Sigmoid colon (tissue), 7 donors: ENCODE results near the gene ARHGAP10. TPM values are rescaled to one million over a fixed set of nuclear protein-coding genes. Genes with fewer than 3 reads are reported as not detected.

Source experiments
- DNase-seq: peaks from one replicate; pipeline ENCODE4 v3.0.0-alpha.2; 2019
- H3K27ac ChIP-seq, 4 donors: fragments of 200-600 bp; sonication (generic); one replicate each; pipeline ENCODE4 v1.5.1; 2016 to 2019; ENCODE audit warnings: mild to moderate bottlenecking in 1 of 4
- H3K27me3 ChIP-seq, 3 donors: fragments of 200-600 bp; sonication (generic); one replicate each; pipeline ENCODE4 v1.5.1; 2019; ENCODE audit warnings: mild to moderate bottlenecking in 1 of 3
- H3K36me3 ChIP-seq, 4 donors: fragments of 200-600 bp; sonication (generic); one replicate each; pipeline ENCODE4 v1.5.1; 2016 to 2019
- H3K4me1 ChIP-seq, 4 donors: fragments of 200-600 bp; sonication (generic); one replicate each; pipeline ENCODE4 v1.5.1; 2017 to 2019
- H3K4me3 ChIP-seq, 4 donors: fragments of 200-600 bp; sonication (generic); one replicate each; pipeline ENCODE4 v1.5.1; 2017 to 2019; ENCODE audit warnings: mild to moderate bottlenecking in 2 of 4, moderate library complexity in 1 of 4
- H3K9me3 ChIP-seq, 4 donors: fragments of 200-600 bp in 3 of 4; sonication (generic) in 3 of 4; one replicate each; pipeline versions ENCODE4 v1.5.1 to v1.6.1; 2013 to 2019
- EP300 ChIP-seq, 4 donors: sonication (generic); formaldehyde crosslinking; IDR thresholded peaks; one replicate each; pipeline ENCODE4 v1.6.1; 2017; ENCODE audit warnings: antibody characterized with exemption in 4 of 4
- POLR2A ChIP-seq, 2 donors: fragments of 450-650 bp; IDR thresholded peaks; one replicate each; pipeline ENCODE4 v1.6.1; 2016; ENCODE audit warnings: antibody characterized with exemption in 2 of 2, mild to moderate bottlenecking in 2 of 2, moderate library complexity in 2 of 2
- POLR2AphosphoS5 ChIP-seq, 4 donors: sonication (generic); formaldehyde crosslinking; IDR thresholded peaks; one replicate each; pipeline ENCODE4 v1.6.1; 2017; ENCODE audit warnings: antibody characterized with exemption in 4 of 4
- WGBS, 2 donors: extraction: QIAGEN DNeasy Blood & Tissue Kit; methylation state at CpG; one replicate each; pipeline ENCODE4 v1.1.7; 2013; 5-methylcytosine and 5-hydroxymethylcytosine counted together
- intact Hi-C: fragments of 100-400 bp; cut with DNase I; formaldehyde crosslinking; loops from one replicate; pipeline ENCODE4 v1.15.1; 2023
- polyA plus RNA-seq, 3 donors: library from polyadenylated mRNA; stranded (reverse); fragments of 200-250 nt; gene quantifications; one replicate each; pipeline ENCODE4 v1.2.3, GENCODE V29; 2013
- total RNA-seq, 4 donors: library from RNA; depleted of rRNA; stranded (reverse); fragments of >200 nt; gene quantifications; one replicate each; pipeline ENCODE4 v1.1.0, GENCODE V29; 2016
- TF ChIP-seq, protein P1 (sequence below), 4 experiments: fragments of 450-650 bp in 3 of 4; fragments of 200-600 bp in 1 of 4; IDR thresholded peaks; one replicate each; pipeline ENCODE4 v1.5.1; 2016 to 2019; ENCODE audit warnings: antibody characterized with exemption in 4 of 4, mild to moderate bottlenecking in 3 of 4, moderate library complexity in 2 of 4
- donor health status: healthy with polysubstance abuse.
- donor health status: Bipolar disorder and iron deficiency.
- donor health status: healthy.

ARHGAP10 gene
- total and polyA plus RNA-seq, 7 donors = 3.0 to 158 (median 123) TPM

DNA sequence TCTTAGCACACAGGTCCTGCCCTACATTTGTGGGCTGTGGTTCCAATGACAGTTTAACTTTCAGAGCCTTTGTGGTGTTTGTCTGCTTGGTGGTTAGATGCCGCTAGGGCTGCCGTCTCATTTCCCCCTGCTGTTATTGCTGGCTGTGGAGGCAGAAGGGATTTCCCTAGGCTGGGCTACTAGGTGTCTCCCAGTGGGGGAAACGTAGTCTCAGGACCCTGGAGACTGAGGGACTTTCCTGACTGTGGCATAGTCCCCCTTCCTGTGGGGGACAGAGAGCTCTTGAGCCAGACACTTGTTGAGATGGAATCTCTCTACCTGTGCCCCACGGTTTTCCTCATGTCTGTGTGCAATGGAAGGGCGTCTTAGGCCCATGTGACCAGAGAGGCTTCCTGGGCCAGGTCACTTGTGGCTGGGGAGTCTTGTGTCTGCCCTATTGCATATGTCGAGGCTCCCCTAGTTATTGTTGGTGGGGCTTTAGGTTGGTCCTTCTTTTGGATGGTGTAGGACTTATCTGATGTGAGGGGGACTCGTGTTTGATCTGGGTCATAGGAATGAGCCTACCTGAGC, 68.2 kb downstream of the ARHGAP10 start:
- no peak overlapping the region for H3K4me3 ChIP-seq
- 61 to 81% methylated on average over 7 of the region's 7 CpGs for WGBS, 2 donors
- no peaks in the 10 kb centered on the region for H3K9me3 ChIP-seq
- H3K27me3 ChIP-seq = no peaks in the 10 kb centered on the region
- DNase-seq = no peak
- H3K27ac ChIP-seq = peak overlapping the region in 2 of 4 donors; percentile 23 to 53
- no peaks in the 10 kb centered on the region for H3K36me3 ChIP-seq
- intact Hi-C loops = no loop called here
- TF ChIP-seq POLR2A (IDR thresholded peaks at IDR 0.05) (no peak), POLR2AphosphoS5 (IDR thresholded peaks at IDR 0.05) (no peak), EP300 (IDR thresholded peaks at IDR 0.05) (no peak)
- TF ChIP-seq, protein P1, sequence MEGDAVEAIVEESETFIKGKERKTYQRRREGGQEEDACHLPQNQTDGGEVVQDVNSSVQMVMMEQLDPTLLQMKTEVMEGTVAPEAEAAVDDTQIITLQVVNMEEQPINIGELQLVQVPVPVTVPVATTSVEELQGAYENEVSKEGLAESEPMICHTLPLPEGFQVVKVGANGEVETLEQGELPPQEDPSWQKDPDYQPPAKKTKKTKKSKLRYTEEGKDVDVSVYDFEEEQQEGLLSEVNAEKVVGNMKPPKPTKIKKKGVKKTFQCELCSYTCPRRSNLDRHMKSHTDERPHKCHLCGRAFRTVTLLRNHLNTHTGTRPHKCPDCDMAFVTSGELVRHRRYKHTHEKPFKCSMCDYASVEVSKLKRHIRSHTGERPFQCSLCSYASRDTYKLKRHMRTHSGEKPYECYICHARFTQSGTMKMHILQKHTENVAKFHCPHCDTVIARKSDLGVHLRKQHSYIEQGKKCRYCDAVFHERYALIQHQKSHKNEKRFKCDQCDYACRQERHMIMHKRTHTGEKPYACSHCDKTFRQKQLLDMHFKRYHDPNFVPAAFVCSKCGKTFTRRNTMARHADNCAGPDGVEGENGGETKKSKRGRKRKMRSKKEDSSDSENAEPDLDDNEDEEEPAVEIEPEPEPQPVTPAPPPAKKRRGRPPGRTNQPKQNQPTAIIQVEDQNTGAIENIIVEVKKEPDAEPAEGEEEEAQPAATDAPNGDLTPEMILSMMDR (IDR thresholded peaks at IDR 0.05) = no peak
- H3K4me1 ChIP-seq = peaks cover 0 to 65% (median 48%) of the 10 kb centered on the region in 4 donors

DNA sequence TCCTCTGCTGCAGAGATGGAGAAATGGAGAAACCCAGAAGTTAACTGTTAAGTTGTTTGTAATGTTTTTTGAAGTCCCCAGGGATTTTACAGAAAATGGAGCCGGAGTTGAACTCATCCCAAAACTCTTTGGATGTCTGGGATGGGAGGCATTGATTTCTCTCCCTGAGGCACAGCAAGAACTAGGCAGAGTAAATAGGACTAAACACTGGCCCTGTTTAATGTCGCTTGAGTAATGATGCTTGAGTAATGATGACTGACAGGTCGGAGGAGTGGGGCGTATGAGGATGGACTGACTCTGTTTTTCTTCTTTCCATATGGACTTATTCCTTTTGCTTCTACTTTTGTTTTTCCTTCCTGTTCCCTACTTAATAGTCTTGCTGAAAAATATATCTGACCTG, 69.9 kb downstream of the ARHGAP10 start:
- intact Hi-C loops = no loop called here
- H3K27me3 ChIP-seq = no peaks in the 10 kb centered on the region
- no peak overlapping the region for H3K4me3 ChIP-seq
- whole genome bisulfite sequencing, 2 donors = 88 to 92% methylated on average over 4 of the region's 4 CpGs
- DNase-seq = no peak
- H3K9me3 ChIP-seq = no peaks in the 10 kb centered on the region
- TF ChIP-seq POLR2A (IDR thresholded peaks at IDR 0.05) (no peak), EP300 (IDR thresholded peaks at IDR 0.05) (no peak), POLR2AphosphoS5 (IDR thresholded peaks at IDR 0.05) (no peak)
- TF ChIP-seq, protein P1 (IDR thresholded peaks at IDR 0.05) = no peak
- no peaks in the 10 kb centered on the region for H3K36me3 ChIP-seq
- peak overlapping the region in 3 of 4 donors; percentile 21 to 43 (median 22) for H3K27ac ChIP-seq
- H3K4me1 ChIP-seq = peaks cover 0 to 68% (median 54%) of the 10 kb centered on the region in 4 donors

DNA sequence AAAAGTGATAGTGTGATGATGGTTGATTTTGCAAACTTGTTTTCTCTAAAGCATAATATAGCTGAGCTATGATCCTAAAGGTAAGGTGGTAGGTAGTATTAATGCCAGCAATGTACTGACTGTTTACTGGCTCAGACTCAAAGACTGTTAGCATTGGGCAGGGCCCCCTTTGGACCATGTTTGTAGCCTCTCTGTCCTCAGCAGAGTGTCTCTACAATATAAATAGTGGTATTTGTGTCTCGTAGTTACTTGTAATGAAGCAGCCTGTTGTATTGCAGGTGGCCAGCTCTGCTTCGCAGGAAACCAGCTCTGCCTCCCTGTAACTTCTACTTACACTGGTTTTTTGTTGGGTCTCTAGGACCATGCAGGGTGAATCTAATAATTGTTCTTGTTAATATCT, 70.5 kb downstream of the ARHGAP10 start:
- WGBS, 2 donors = 68 to 78% methylated on average over 2 of the region's 2 CpGs
- TF ChIP-seq POLR2A (IDR thresholded peaks at IDR 0.05) (no peak), EP300 (IDR thresholded peaks at IDR 0.05) (no peak), POLR2AphosphoS5 (IDR thresholded peaks at IDR 0.05) (no peak)
- TF ChIP-seq, protein P1 (IDR thresholded peaks at IDR 0.05) = no peak
- DNase-seq = no peak
- no peaks in the 10 kb centered on the region for H3K9me3 ChIP-seq
- H3K4me3 ChIP-seq = no peak overlapping the region
- H3K36me3 ChIP-seq = no peaks in the 10 kb centered on the region
- H3K4me1 ChIP-seq = peaks cover 0 to 68% (median 54%) of the 10 kb centered on the region in 4 donors
- no peaks in the 10 kb centered on the region for H3K27me3 ChIP-seq
- H3K27ac ChIP-seq = peak overlapping the region in 3 of 4 donors; percentile 21 to 43 (median 22)
- intact Hi-C loops = no loop called here

DNA sequence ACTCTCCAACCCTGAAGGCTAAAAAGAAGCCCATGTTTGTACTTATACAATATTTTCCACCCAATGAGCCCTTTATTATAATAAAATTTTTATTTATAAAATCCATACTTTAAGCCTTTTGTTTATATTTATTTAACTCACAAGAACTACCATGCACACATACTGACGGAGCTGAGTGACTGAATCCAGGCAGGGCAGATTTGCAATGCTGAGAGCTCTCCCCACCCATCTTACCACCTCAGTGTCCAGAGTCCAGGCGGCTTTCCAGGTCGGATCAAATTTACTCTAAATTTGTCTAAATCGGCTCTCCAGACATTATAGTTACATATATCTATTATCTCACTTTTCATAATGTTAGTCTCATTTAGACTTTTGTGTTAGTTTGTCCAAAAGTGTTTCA, 74.1 kb downstream of the ARHGAP10 start:
- Histone ChIP-seq H3K9me3 (no peaks in the 10 kb centered on the region), H3K36me3 (no peaks in the 10 kb centered on the region), H3K27me3 (no peaks in the 10 kb centered on the region), H3K27ac (no peak overlapping the region), H3K4me3 (no peak overlapping the region), H3K4me1 (peaks cover 0 to 77% (median 60%) of the 10 kb centered on the region in 4 donors)
- DNase-seq = no peak
- intact Hi-C loops = no loop called here
- 83 to 84% methylated on average over 4 of the region's 4 CpGs for WGBS, 2 donors
- TF ChIP-seq, protein P1 (IDR thresholded peaks at IDR 0.05) = no peak
- TF ChIP-seq POLR2A (IDR thresholded peaks at IDR 0.05) (no peak), POLR2AphosphoS5 (IDR thresholded peaks at IDR 0.05) (no peak), EP300 (IDR thresholded peaks at IDR 0.05) (no peak)

DNA sequence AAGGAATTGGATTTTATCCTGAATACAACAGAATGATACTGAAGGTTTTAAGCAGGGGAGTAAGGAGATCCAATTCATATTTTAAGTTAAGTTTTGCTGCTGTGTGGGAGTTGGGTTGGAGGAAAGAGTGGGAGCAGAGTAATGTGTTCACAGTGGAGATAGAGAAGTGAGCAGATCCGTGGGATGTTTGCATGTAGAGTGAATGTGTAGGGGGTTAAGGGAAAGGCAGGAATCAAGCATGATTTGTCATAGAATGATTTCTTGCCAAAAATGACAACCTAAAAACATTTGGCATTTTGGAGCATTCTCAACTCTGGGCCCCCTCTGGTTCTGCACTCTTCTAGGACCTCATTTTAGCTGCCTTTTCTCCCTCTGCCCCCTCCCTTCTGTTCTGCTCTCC, 76.6 kb downstream of the ARHGAP10 start:
- Histone ChIP-seq H3K9me3 (no peaks in the 10 kb centered on the region), H3K4me3 (no peak overlapping the region), H3K27ac (no peak overlapping the region), H3K4me1 (peaks cover 0 to 81% (median 65%) of the 10 kb centered on the region in 4 donors), H3K36me3 (no peaks in the 10 kb centered on the region), H3K27me3 (no peaks in the 10 kb centered on the region)
- TF ChIP-seq POLR2AphosphoS5 (IDR thresholded peaks at IDR 0.05) = no peak
- TF ChIP-seq, protein P1 (IDR thresholded peaks at IDR 0.05) = no peak
- 51 to 60% methylated on average over 1 of the region's 1 CpG for WGBS, 2 donors
- intact Hi-C loops = no loop called here
- DNase-seq = no peak
